ENCODE data around the gene HINT1.

DNA sequence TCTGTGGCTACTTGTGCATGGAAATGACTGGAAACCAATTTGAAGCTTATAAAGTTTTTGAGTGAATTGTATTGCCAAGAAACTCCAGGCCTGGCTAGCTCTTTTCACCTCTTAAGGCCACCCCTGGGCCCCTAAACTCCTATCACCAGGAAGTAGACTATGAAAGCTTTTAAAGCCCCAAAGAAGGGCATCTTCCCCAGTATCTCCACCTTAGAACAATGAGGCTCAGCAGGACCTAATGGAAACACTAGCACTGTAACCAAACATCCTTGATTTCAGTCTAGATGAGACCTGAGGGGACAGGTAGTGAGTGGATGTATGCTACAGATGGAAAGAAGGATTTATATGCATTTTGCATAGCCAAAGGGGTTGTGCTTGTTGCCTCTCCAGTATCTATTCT lies 30.6 kb upstream of the HINT1 start:
- TF ChIP-seq POLR2A (IDR thresholded peaks at IDR 0.05; ENCODE audit: low read length) (no peak), GATA1 (IDR thresholded peaks at IDR 0.05; ENCODE audit: low read depth, low read length) (no peak)
